T-helper 2 cell (primary cell): ENCODE data around the gene MACROH2A1.

Source experiments
- DNase-seq, 5 experiments: peaks; one replicate each; pipeline versions ENCODE4 v3.0.0 to v3.0.0-alpha.2; 2012 to 2022

Gene MACROH2A1

DNA sequence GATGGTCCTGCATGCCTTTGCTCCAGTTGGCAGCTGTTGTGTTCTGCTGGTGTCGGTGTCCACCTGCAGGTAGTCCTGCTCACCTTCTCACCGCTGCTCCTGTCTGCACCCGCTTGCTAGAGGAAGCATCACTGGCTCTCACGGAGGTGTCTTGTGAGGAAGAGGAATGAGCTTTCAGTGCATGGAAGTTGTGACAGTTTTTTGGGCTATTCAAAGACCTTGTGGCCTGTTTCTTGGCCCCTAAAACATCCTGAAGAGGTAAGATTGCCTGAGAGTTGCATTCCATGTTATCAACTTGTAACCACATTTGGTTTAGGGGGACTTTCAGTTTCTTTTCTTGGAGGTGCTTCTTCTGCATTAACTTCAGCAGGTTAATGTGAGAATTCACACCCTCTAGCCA is 85.6 kb downstream of the MACROH2A1 start:
- DNase-seq = no peak

DNA sequence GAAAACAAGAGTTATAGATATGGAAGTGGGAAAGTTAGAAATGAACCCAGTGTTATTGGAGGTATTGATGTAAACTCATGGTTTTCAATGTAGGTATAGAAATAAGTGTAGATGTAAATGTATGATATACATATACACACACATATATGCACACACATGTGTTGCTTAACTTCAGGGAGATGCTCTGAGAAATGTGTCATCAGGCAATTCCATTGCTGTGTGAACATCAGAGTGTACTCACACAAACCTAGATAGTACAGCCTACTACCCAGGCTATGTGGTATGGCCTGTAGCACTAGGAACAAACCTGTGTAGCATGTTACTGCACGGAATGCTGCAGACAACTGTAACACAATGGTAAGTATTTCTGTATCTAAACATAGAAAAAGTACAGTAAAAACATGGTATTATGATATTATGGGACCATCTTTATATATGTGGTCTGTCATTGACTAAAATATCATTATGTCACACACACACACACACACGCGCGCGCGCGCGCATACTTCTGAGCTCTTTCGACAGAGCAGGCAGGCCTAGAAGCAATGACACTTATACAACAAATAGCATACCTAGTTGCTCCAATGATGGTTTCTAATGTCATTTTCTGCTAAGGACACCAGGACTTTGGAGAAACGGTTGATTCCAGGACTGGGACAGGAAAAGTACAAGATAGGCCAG is 86.6 kb downstream of the MACROH2A1 start:
- DNase-seq = no peak

DNA sequence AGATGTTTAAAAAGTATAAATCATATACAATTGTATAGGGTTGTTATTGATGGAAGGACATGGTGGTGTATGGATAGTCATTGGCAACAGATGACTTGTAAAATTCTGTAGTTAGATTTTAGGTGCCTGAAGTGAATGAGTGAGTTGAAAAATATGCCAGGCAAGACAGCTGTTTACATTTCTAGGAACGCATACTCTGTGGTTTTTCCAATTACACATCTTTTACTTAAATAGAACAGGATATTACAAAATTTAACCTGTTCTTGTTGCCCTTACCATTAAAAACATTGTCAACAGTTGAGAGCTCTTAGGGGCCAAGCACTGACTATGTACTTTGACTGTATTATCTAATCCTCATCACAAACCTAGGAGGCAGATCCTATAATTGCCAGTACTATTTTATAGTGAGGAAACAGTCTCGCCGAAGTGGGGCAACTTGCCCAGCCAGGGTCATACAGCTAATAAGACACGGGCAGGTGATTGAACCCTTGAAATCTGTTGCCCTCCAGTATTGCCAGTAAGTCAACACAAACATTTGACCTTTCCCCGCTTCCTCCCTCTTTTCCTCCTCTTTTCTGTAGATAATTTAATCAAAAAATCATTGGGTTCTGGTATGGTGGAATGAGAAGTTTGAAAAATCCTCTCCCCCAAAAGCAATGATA is 88.6 kb downstream of the MACROH2A1 start:
- no peak for DNase-seq

DNA sequence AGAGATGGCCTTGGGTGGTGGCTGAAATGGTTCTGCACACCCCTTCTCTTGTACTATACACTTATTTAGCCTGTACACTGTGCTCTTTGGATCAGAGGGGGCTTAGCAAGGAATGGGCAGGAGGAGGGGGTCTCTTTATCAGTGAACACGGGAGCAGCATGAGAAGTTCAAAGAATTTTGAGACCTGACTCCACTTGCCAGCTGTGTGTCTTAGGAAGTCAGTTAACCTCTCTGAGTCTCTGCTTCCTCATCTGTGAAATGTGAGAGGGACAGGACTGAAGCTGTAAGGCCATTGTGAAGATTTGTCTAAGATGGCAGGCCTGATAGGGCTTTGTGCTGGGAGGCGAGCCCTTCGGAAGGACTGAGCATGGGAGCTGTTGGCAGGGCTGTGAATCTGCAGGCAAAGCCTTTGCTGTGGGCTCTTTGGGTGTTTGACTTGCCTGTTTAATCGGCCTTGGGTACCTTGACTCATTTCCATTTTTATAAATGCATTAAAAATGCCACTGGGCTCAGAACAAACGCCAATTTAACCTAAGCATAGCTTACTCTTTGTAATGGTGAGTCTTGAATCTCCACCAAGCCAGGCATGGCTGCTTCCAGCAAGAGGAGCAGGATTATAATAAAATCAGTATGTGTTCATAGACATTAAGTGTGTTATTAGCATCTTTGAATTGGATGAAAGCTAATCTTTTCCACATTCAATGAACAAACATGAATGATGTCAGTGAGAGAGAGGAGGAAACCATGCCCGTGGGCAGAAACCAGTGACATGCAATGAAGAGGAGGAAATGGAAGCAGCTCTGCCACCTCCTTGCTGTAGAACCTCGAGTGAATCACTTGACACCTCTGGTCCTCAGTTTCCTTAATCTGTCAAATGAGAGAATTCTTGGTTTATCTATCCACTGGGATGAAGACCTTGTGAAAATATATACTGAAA is 89.4 kb downstream of the MACROH2A1 start:
- DNase-seq = peak in 1 of 5 experiments; percentile 13

DNA sequence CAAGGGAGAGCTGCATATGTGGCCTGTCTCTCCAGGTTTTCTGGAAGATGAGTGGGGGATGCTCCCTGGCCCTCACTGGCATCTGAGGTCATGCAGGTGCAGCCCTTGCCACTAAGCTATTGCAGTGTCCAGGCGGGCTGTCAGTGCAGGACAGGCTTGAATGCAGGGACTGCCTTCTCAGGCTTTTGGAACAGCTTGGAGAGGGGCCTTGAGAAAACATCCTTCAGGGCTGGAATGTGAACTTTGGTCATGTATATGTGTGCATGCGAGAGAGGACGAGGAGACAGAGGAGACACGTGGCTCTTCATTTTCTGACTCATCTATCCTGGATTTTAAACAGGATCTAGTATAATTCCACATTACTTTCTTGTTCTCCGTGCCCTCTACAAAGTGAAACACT is 90.3 kb downstream of the MACROH2A1 start:
- DNase-seq = no peak

DNA sequence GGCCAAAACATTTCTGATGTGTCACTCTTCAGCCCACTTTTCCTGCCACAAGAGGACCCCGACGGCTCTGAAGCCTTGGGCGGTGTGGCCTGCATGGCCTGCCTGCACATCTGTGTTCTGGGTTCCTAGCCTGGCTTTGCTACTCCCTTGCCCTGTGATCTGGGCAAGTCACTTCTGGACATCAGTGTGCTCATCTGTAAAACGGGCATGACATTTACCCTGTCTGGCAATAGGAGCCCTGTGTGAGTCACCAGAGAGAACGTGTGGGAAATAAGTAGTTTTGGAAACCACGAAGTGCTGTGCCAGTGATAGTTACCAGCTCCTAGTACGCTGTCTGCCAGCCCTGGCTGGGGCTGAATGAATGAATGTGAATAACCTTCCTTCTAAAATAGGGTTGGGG is 90.8 kb downstream of the MACROH2A1 start:
- no peak for DNase-seq

DNA sequence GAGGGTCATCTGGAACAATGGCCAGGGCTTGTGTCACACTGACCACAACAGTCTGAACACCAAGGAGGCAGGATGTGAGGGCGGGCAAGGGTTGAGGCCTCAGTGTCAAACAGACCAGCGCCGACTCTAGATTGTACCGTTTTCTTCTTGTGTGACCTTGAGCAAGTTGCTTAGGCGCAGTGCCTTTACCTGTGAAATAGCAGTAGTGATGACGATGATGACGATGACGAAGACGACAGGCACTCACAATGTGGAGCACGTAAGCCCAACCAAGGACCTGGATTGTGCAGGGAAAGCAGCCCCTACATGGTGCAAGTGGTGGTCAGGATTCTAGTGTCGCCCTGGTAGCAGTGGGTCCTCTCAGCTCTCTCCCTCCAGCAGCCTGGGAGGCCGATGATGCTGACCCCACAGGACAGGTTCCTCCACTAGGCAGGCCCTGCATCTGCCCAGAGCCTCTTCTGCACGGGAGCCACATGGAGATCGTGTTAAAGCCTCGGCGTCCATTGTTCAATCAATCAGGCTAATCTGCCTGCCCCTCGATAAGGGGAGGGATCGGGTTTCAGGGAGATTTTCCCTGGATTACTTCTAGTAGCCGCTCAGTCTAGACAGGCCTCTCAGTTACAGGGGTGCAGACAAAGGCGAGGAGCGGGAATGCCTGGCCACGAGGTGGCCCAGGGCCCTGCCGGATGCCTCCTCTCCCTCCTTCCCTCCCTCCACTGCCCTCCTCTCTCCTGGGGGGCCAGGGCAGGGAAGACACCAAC is 91.7 kb downstream of the MACROH2A1 start:
- no peak for DNase-seq

DNA sequence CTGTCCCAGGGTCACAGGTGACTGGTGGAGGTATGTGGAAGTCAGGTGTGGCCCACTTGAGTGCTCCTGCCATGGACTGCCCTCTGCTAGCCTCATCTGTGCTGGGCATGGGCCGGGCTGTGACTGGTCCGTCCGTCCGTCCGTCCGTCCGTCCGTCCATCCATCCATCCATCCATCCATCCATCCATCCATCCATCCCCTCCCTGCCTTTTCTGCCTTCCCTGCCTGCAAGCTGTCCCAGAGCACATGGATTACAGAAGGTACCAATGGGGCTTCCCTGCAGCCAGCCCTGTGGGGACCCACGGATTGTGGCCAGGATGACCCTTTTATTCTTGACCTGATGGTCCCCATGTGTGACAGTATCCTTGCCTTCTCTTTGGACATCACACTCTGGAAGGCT is 92.5 kb downstream of the MACROH2A1 start:
- no peak for DNase-seq

DNA sequence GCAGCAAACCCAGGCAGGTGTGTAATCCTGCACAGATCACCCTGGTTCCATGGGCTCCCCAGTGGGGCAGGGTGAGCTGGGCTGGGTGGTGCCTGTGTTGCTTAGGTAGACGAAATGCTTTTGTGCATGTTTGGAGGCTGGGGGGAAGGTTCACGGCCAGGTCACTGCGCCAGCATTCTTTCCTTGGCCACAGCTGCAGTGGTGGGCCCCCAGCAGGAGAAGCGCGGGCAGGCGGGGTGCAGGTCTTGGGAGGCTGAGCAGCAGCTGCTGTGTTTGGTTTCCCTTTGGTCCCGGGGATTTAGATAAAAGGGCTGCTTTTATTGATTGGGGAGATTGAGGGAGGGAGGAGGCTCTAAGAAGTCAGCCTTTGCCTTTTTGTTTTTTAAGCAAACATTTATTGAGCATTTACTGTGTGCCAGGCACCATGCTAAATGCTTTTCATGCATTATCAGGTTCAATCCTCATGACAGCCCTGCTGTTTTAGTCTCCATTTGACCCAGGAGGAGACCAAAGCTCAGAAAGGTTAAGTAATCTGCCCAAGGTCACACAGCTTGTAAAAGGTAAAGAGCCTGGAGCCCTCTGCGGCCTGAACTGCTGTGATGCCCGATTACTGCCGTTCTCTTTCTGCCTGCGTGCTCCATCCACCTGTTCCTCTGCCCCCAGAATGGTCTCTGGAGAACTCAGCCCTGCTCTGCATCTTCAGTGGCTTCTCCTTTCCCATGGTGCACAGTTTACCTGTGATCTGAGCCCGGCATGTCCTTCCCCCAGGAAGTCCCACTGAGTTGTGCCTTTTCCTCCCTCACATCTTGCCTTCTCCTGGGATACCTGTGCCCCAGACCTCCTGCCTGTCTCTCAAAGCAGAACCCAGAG is 94.4 kb downstream of the MACROH2A1 start:
- no peak for DNase-seq

DNA sequence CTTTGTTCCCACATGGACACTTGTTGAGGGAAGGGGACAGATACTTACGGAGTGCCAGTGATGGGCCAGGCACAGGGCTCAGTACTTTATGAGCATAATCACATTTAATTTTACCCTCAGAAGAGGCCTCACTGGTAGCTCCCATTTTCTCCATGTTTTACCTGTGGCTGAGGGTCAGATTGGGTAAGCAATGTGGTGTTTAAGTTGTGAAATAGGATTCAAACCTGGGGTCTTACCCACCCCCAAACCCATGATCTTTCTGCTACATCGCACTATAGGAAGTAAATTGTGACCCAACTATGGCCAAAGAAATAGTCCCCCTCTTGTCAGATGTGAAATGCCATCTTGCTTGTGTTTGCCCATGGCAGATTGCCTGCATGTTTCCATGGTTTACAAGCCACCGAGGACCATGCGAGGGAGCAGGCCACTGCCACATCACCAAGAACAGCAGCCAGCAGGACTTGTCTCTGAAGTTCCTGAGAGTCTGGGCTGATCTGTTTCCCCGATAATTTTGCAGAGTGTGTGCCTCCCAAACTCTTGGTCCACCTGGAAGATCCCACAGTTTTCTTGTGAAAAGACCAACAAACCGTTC is 95.4 kb downstream of the MACROH2A1 start:
- DNase-seq = no peak

DNA sequence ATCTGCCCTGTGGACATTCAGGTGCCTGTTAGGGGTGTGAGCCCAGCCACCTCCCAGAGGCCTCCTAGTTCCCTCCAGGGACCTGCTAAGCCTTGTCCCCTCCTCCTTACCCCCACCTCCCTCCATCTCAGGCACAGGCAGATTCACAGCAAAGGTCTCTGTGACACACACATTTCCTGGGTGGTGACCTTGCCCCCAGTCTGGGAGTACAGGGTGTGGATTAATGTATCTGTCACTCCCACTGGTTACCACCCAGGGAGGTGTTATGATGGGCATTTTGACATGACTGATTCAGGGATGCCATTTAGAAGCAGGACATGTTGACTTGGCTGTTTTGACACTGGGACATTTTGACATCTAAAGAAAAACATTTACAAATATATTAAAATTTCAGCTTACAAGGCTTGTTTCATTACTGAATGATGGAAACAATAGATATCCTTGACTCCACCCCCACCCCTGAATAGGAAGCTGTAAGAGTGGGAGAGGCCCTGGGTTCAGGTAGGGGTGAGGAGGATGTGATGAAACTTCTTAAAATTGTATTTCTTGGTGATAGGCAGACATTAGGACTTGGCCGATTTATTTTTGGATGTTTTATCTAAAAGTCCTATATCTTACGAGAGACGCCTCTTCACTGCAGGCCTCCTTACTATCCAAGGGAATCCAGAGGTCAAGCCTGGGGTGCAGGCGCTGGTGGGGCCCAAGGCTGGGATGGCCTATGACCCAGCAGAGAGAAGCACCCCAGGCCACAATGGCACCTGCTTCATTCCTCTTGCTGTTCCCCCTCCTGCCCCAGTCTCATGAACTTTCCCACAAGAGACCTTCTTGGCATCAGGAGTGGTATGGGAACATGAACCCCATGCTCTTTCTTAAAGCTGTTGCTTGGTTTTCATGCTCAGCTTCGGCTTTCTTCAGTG is 101.9 kb downstream of the MACROH2A1 start:
- no peak for DNase-seq

DNA sequence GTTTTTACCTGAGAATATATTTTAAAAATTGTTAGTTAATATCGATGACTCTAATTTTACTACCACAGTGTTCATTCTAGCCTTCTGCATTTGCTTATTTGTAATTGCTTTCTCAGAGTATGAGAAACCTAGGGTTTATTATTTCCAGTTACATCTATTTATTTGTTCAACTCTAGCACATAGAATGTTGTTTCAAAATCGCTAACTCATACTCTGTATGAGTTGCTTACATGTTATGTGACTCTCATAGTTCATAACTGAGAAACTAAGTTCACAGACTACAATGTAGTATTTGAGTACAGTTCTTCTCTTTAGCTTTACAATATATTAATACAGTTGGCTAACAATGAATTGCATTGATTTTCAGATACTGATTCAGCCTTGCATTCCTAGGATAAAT is 103.2 kb downstream of the MACROH2A1 start:
- DNase-seq = no peak

DNA sequence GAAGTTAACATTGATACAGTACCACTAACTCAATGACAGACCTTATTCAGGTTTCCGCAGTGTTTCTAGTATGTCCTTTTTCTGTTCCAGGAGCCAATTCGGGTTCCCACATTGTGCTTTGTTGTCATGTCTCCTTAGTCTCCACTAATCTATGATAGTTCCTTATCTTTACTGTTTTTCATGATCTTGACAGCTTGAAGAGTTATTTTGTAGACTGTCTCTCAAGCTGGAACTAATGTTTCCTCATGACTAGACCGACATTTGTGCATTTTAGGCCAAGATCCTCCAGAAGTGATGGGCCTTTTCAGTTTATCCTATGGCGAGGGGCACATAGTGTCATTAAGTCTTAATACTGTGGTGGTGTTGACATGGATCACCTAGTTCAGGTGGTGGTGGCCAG is 104.2 kb downstream of the MACROH2A1 start:
- no peak for DNase-seq

DNA sequence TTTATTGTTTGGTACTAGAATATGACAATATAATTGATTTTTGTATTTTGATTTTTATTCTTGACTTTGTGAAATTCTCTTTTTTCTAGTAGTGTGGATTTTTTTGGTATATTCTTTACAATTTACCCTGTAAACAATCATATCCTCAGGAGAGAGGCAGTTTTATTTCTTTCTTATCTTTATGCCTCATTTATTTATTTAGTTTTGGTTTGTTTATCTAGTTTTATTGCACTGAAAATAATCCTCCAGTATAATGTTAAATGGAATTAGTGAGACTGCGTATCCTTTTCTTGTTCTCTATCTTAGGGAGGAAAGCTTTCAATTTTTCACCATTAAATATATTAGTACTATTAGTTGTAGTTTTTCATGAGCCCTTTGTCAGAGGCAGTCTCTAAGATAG is 109.4 kb downstream of the MACROH2A1 start:
- no peak for DNase-seq

DNA sequence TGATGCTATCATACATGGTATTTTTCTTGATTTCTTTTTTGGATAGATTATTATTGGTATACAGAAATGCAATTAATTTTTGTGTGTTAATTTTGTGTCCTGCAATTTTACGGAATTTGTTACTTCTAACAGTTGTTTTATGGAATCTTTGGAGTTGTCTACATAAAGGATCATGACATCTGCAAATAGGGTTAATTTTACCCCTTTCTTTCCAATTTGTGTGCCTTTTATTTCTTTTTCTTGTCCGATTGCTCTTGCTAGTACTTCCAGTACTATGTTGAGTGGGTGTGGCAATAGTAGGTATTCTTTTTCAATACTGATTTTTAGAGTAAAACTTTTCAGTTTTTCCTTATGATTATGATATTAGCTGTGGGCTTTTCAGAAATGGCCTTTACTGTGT is 111.5 kb downstream of the MACROH2A1 start:
- DNase-seq = no peak
